Breast epithelium (tissue), 4 donors: ENCODE measurements around the gene NPHP4. TPM values are rescaled to one million over a fixed set of nuclear protein-coding genes. Genes with fewer than 3 reads are reported as not detected.

Experiments used
- DNase-seq, 2 donors: peaks; one replicate each; pipeline ENCODE4 v3.0.0-alpha.2; 2019; ENCODE audit warnings: low spot score in 2 of 2
- H3K27ac ChIP-seq, 2 donors: fragments of 200-600 bp; sonication (generic) in 1 of 2; one replicate each; pipeline ENCODE4 v1.5.1; 2016 to 2019; ENCODE audit warnings: mild to moderate bottlenecking in 1 of 2
- H3K27me3 ChIP-seq, 2 donors: fragments of 200-600 bp; sonication (generic) in 1 of 2; one replicate each; pipeline versions ENCODE4 v1.5.1 to v1.6.0; 2017 to 2019; ENCODE audit warnings: control low read depth in 1 of 2, mild to moderate bottlenecking in 1 of 2
- H3K36me3 ChIP-seq: fragments of 200-600 bp; one replicate; pipeline ENCODE4 v1.5.1; 2019
- H3K4me1 ChIP-seq, 2 donors: fragments of 200-600 bp; sonication (generic); one replicate each; pipeline ENCODE4 v1.5.1; 2016 to 2019; ENCODE audit warnings: control low read depth in 1 of 2
- H3K4me3 ChIP-seq, 3 donors: fragments of 200-600 bp; sonication (generic); 1 replicate in 2 of 3; 2 replicates in 1 of 3; pipeline ENCODE4 v1.5.1; 2016 to 2019; ENCODE audit warnings: mild to moderate bottlenecking in 3 of 3, moderate library complexity in 2 of 3
- H3K9me3 ChIP-seq, 2 donors: fragments of 200-600 bp; sonication (generic) in 1 of 2; one replicate each; pipeline ENCODE4 v1.5.1; 2016 to 2019; ENCODE audit warnings: control low read depth in 1 of 2
- POLR2A ChIP-seq: fragments of 450-650 bp; IDR thresholded peaks from one replicate; pipeline ENCODE4 v1.6.1; 2016; ENCODE audit warnings: antibody characterized with exemption, mild to moderate bottlenecking, moderate library complexity
- POLR2AphosphoS5 ChIP-seq, 3 donors: sonication (generic); formaldehyde crosslinking; IDR thresholded peaks; one replicate each; pipeline ENCODE4 v1.6.1; 2017; ENCODE audit warnings: antibody characterized with exemption in 3 of 3
- intact Hi-C: fragments of 100-400 bp; cut with DNase I; formaldehyde crosslinking; loops from one replicate; pipeline ENCODE4 v1.15.1; 2023; ENCODE audit warnings: low total_unique reads
- total RNA-seq, 3 donors: library from RNA; depleted of rRNA; stranded (reverse); fragments of >200 nt; gene quantifications; one replicate each; pipeline ENCODE4 v1.1.0, GENCODE V29; 2016
- TF ChIP-seq, protein P1 (sequence below), 3 donors: fragments of 450-650 bp; IDR thresholded peaks; one replicate each; pipeline ENCODE4 v1.5.1; 2016 to 2017; ENCODE audit warnings: antibody characterized with exemption in 3 of 3, mild to moderate bottlenecking in 3 of 3, moderate library complexity in 3 of 3

Gene NPHP4
- total RNA-seq, 3 donors from 2014 or later = 7.0 to 18.7 (median 18.1) TPM

DNA sequence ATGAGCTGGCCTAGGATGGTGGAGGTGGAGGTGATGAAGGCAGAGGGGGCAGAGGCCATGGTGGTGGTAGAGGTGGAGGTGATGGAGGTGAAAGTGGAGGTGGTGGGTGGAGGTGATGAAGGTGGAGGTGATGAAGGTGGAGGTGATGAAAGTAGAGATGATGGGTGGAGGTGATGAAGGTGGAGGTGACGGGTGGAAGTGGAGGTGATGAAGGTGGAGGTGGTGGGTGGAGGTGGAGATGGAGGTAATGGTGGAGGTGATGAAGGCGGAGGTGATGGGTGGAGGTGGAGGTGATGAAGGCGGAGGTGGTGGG lies 19.7 kb upstream of the NPHP4 start:
- H3K4me3 ChIP-seq = no peak overlapping the region
- DNase-seq = no peak
- H3K9me3 ChIP-seq = no peaks in the 10 kb centered on the region
- no peaks in the 10 kb centered on the region for H3K4me1 ChIP-seq
- H3K27me3 ChIP-seq = no peaks in the 10 kb centered on the region
- H3K36me3 ChIP-seq = no peaks in the 10 kb centered on the region
- TF ChIP-seq, protein P1, sequence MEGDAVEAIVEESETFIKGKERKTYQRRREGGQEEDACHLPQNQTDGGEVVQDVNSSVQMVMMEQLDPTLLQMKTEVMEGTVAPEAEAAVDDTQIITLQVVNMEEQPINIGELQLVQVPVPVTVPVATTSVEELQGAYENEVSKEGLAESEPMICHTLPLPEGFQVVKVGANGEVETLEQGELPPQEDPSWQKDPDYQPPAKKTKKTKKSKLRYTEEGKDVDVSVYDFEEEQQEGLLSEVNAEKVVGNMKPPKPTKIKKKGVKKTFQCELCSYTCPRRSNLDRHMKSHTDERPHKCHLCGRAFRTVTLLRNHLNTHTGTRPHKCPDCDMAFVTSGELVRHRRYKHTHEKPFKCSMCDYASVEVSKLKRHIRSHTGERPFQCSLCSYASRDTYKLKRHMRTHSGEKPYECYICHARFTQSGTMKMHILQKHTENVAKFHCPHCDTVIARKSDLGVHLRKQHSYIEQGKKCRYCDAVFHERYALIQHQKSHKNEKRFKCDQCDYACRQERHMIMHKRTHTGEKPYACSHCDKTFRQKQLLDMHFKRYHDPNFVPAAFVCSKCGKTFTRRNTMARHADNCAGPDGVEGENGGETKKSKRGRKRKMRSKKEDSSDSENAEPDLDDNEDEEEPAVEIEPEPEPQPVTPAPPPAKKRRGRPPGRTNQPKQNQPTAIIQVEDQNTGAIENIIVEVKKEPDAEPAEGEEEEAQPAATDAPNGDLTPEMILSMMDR (IDR thresholded peaks at IDR 0.05) = no peak
- TF ChIP-seq POLR2A = no peak
- TF ChIP-seq POLR2AphosphoS5 (IDR thresholded peaks at IDR 0.05) = no peak
- H3K27ac ChIP-seq = no peak overlapping the region
- intact Hi-C loops = no loop called here

DNA sequence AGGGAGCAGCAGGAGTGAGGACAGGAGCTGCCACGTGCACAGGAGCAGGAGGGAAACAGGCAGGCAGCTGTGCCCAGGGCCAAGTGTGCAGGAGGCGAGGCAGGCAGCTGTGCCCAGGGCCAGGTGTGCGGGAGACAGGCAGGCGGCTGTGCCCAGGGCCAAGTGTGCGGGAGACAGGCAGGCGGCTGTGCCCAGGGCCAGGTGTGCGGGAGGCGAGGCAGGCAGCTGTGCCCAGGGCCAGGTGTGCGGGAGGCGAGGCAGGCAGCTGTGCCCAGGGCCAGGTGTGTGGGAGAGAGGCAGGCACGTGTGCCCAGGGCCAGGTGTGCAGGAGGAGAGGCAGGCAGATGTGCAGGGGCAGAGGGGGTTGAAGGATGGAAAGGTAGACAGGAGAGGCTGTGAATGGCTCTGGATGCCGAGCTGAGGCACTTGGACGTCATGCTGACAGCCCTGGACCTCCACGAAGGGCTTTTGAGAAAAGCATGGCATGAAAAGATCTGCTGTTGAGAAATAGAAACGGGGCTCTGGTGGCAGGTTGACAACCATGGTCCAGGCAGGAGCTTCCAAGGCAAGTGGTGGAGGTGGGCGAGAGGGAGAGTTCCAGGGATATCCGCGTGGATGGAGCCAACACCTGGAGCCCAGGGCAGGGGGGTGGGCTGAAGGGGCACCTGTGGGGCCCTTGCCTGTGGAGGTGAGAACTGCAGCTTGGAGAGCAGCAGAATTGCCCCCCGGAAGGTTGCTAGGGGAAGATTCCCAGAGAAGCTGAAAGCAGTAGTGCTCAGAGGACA lies 19.1 kb upstream of the NPHP4 start:
- intact Hi-C loops = no loop called here
- TF ChIP-seq POLR2A (no peak), POLR2AphosphoS5 (IDR thresholded peaks at IDR 0.05) (no peak)
- TF ChIP-seq, protein P1 (IDR thresholded peaks at IDR 0.05) = no peak
- Histone ChIP-seq H3K4me3 (no peak overlapping the region), H3K36me3 (no peaks in the 10 kb centered on the region), H3K27me3 (no peaks in the 10 kb centered on the region), H3K4me1 (no peaks in the 10 kb centered on the region), H3K9me3 (no peaks in the 10 kb centered on the region), H3K27ac (no peak overlapping the region)
- DNase-seq = no peak

DNA sequence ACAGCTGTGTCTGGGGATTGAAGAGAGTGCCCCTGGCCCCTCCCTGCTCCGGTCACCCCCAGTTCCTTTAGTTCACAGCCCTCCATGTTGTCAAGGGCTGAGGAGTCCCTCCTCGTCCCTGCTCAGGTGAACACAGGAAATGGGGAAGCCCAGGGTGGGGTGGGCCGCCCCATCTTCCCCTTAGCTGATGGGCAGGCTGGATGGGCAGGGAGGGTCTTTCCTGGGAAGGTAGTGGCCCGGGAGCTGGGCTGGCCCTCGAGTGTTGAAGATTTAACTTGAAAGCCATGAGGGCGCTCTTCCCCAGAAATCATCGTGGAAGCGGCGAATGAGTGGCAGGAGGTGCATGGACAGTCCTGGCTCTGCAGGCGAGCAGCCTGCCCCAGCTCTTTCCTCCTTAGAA lies 18.3 kb upstream of the NPHP4 start:
- H3K27me3 ChIP-seq = no peaks in the 10 kb centered on the region
- no peak for DNase-seq
- TF ChIP-seq POLR2AphosphoS5 (IDR thresholded peaks at IDR 0.05) = no peak
- TF ChIP-seq POLR2A = no peak
- TF ChIP-seq, protein P1 (IDR thresholded peaks at IDR 0.05) = no peak
- no peaks in the 10 kb centered on the region for H3K9me3 ChIP-seq
- H3K4me1 ChIP-seq = no peaks in the 10 kb centered on the region
- H3K36me3 ChIP-seq = no peaks in the 10 kb centered on the region
- intact Hi-C loops = no loop called here
- H3K4me3 ChIP-seq = no peak overlapping the region
- H3K27ac ChIP-seq = no peak overlapping the region

DNA sequence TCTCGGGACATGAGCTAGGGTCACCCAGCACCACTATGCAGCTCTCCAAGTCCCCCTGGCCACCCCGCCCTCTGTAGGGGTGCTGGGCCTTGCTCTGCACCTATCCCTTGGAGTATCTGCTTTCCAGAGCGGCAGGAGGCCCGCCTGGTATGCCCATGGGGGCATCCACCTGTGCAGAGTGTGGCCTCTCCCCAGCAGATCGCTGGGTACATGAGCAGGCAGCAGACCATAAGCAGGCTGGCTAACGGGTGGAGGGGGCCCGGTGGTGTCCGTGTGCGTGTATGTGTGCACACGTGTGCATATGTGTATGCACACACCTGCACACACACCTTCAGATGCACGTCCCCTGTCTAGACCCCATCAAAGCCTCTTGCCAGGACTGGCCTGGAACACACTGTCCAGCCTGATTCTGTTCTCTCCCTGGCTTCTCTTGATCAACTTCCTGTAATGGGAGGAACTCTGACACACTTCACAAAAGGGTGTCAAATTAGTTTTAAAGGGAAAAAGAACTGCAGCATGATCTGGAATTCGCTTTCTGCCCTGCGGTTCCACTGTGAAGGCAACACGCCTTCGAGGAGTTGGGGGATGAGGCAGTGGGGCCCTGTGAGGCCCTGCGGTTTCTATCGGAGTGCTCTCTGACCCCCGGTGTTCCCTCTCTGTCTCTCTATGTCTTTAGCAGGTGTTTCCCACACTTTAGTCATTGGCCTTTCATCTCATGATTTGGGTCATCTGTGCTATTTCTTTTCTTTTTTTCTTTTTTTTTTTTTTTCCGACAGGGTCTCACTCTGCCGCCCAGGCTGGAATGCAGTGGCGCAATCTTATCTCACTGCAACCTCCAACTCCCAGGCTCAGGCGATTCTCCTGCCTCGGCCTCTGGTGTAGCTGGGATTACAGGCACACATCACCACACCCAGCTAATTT lies 17.2 kb upstream of the NPHP4 start:
- intact Hi-C loops = no loop called here
- H3K27me3 ChIP-seq = no peaks in the 10 kb centered on the region
- no peaks in the 10 kb centered on the region for H3K36me3 ChIP-seq
- H3K4me3 ChIP-seq = no peak overlapping the region
- no peak overlapping the region for H3K27ac ChIP-seq
- DNase-seq = no peak
- H3K4me1 ChIP-seq = no peaks in the 10 kb centered on the region
- TF ChIP-seq, protein P1 (IDR thresholded peaks at IDR 0.05) = no peak
- no peak for TF ChIP-seq POLR2AphosphoS5 (IDR thresholded peaks at IDR 0.05)
- no peak for TF ChIP-seq POLR2A
- H3K9me3 ChIP-seq = no peaks in the 10 kb centered on the region

DNA sequence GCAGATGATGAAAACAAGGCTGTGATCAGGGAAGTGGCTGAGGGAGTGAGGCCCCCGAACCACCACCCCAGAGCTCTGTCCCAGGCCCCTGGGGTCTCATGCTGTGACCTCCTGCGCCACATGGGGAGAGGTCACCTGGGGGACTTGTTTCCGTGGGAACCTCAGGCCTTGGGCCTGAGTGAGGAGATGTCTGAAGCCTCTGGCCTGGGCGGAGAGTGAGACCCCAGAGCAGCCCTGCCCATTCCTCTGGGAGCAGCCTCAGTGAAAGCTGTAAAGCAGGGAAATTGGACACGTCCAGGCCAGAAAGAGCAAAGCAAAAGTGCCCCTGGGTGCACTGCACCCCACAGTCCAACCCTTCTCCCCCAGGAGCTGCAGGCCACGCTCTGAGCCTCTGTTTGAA lies 16.5 kb upstream of the NPHP4 start:
- no peaks in the 10 kb centered on the region for H3K27me3 ChIP-seq
- H3K27ac ChIP-seq = no peak overlapping the region
- TF ChIP-seq POLR2A = no peak
- TF ChIP-seq POLR2AphosphoS5 (IDR thresholded peaks at IDR 0.05) = no peak
- TF ChIP-seq, protein P1 (IDR thresholded peaks at IDR 0.05) = no peak
- H3K9me3 ChIP-seq = no peaks in the 10 kb centered on the region
- DNase-seq = no peak
- intact Hi-C loops = no loop called here
- no peak overlapping the region for H3K4me3 ChIP-seq
- H3K4me1 ChIP-seq = no peaks in the 10 kb centered on the region
- H3K36me3 ChIP-seq = no peaks in the 10 kb centered on the region
